CD14-positive monocyte (primary cell): ENCODE results near the gene AHNAK. TPM values are rescaled to one million over a fixed set of nuclear protein-coding genes. Genes with fewer than 3 reads are reported as not detected.

ENCODE experiments used
- DNase-seq, 3 donors: peaks; one replicate each; pipeline ENCODE4 v3.0.0-alpha.2; 2011 to 2022
- H2AFZ ChIP-seq: 2 replicates; pipeline ENCODE4 v1.6.0; 2012; ENCODE audit warnings: mild to moderate bottlenecking, low read depth, low read length, inconsistent platforms; ENCODE audit not compliant: insufficient read depth, poor library complexity, severe bottlenecking
- H3K27ac ChIP-seq, 2 donors: 1 replicate in 1 of 2; 2 replicates in 1 of 2; pipeline ENCODE4 v1.5.1; 2012 to 2013; ENCODE audit warnings: low read length in 2 of 2, control low read depth in 1 of 2, inconsistent platforms in 1 of 2, low read depth in 1 of 2, mild to moderate bottlenecking in 1 of 2
- H3K27me3 ChIP-seq, 2 donors: one replicate each; pipeline versions ENCODE4 v1.6.0 to v1.6.1; 2011 to 2013; ENCODE audit warnings: low read length in 2 of 2; ENCODE audit not compliant: control insufficient read depth in 2 of 2, insufficient read depth in 2 of 2
- H3K36me3 ChIP-seq, 2 donors: replicated peaks in 1 of 2; 1 replicate in 1 of 2; 2 replicates in 1 of 2; pipeline versions ENCODE4 v1.5.1 to v1.6.1; 2012 to 2013; ENCODE audit warnings: low read length in 2 of 2, control low read depth in 1 of 2, inconsistent platforms in 1 of 2, mild to moderate bottlenecking in 1 of 2; ENCODE audit not compliant: insufficient read depth in 2 of 2, control insufficient read depth in 1 of 2
- H3K4me1 ChIP-seq, 2 donors: 1 replicate in 1 of 2; 2 replicates in 1 of 2; pipeline versions ENCODE4 v1.5.1 to v1.6.1; 2012 to 2013; ENCODE audit warnings: low read length in 2 of 2, control low read depth in 1 of 2, inconsistent platforms in 1 of 2, mild to moderate bottlenecking in 1 of 2, moderate library complexity in 1 of 2; ENCODE audit not compliant: insufficient read depth in 2 of 2, control insufficient read depth in 1 of 2
- H3K4me2 ChIP-seq: replicated peaks from 2 replicates; pipeline ENCODE3; 2012; ENCODE audit warnings: low read length, moderate library complexity, mild to moderate bottlenecking; ENCODE audit not compliant: poor library complexity, severe bottlenecking; ENCODE audit errors: extremely low read depth
- H3K4me3 ChIP-seq, 3 experiments: fragments of 200-600 bp in 1 of 3; sonication (generic) in 1 of 3; replicated peaks in 1 of 3; 1 replicate in 2 of 3; 2 replicates in 1 of 3; pipeline ENCODE4 v1.5.1; 2011 to 2013; ENCODE audit warnings: low read length in 3 of 3, mild to moderate bottlenecking in 3 of 3, control low read depth in 2 of 3, low read depth in 2 of 3, inconsistent platforms in 1 of 3, moderate library complexity in 1 of 3
- H3K79me2 ChIP-seq: 2 replicates; pipeline ENCODE4 v1.6.0; 2012; ENCODE audit warnings: mild to moderate bottlenecking, control low read depth, inconsistent platforms, low read length, moderate library complexity; ENCODE audit not compliant: insufficient read depth
- H3K9ac ChIP-seq: 2 replicates; pipeline ENCODE4 v1.6.0; 2017; ENCODE audit warnings: low read length, mild to moderate bottlenecking; ENCODE audit not compliant: insufficient read depth, poor library complexity, severe bottlenecking
- H3K9me3 ChIP-seq, 2 donors: replicated peaks in 1 of 2; 1 replicate in 1 of 2; 2 replicates in 1 of 2; pipeline versions ENCODE4 v1.5.1 to v1.6.1; 2012 to 2013; ENCODE audit warnings: low read length in 2 of 2, control low read depth in 1 of 2; ENCODE audit not compliant: control insufficient read depth in 1 of 2, insufficient read depth in 1 of 2
- H4K20me1 ChIP-seq: 2 replicates; pipeline ENCODE4 v1.6.0; 2012; ENCODE audit warnings: mild to moderate bottlenecking, low read length, control low read depth, moderate library complexity; ENCODE audit not compliant: insufficient read depth
- H3K27ac Mint-ChIP-seq, 7 donors: one replicate each; pipeline ENCODE4 v1.8.0; 2020; ENCODE audit warnings: mild to moderate bottlenecking in 7 of 7, mixed read lengths in 7 of 7, moderate library complexity in 6 of 7, inconsistent platforms in 2 of 7
- H3K27me3 Mint-ChIP-seq, 3 donors: one replicate each; pipeline ENCODE4 v1.8.0; 2021 to 2022; ENCODE audit warnings: low read depth in 3 of 3, mild to moderate bottlenecking in 3 of 3, mixed read lengths in 3 of 3, moderate library complexity in 3 of 3, inconsistent platforms in 1 of 3
- H3K36me3 Mint-ChIP-seq, 2 donors: one replicate each; pipeline ENCODE4 v1.8.0; 2020; ENCODE audit warnings: mixed read lengths in 2 of 2, inconsistent platforms in 1 of 2, mild to moderate bottlenecking in 1 of 2
- H3K4me1 Mint-ChIP-seq: one replicate; pipeline ENCODE4 v1.8.0; 2020; ENCODE audit warnings: mild to moderate bottlenecking, mixed read lengths
- H3K4me3 Mint-ChIP-seq, 2 donors: one replicate each; pipeline ENCODE4 v1.8.0; 2020; ENCODE audit warnings: mild to moderate bottlenecking in 2 of 2, mixed read lengths in 2 of 2, moderate library complexity in 1 of 2
- H3K9me3 Mint-ChIP-seq, 7 donors: one replicate each; pipeline ENCODE4 v1.8.0; 2020 to 2022; ENCODE audit warnings: mixed read lengths in 7 of 7, mild to moderate bottlenecking in 6 of 7, moderate library complexity in 6 of 7, inconsistent platforms in 2 of 7
- WGBS: methylation state at CpG from one replicate; pipeline ENCODE4 v1.1.5; 2013; ENCODE audit warnings: missing lambda C conversion rate; ENCODE audit not compliant: insufficient coverage; 5-methylcytosine and 5-hydroxymethylcytosine counted together
- intact Hi-C, 2 donors: fragments of 100-400 bp; cut with micrococcal nuclease; formaldehyde crosslinking; loops; one replicate each; pipeline versions ENCODE4 v1.15.0 to v1.15.1; 2023
- polyA plus RNA-seq, 3 donors: library from polyadenylated mRNA; depleted of rRNA in 1 of 3; unstranded in 2 of 3; stranded (reverse) in 1 of 3; fragments of 300-500 nt in 2 of 3; fragments of >200 nt in 1 of 3; fragmentation: Illumina TruSeq in 2 of 3; gene quantifications; 1 replicate in 2 of 3; 2 replicates in 1 of 3; pipeline ENCODE4 v1.2.3, GENCODE V29; 2012 to 2021
- TF ChIP-seq, protein P1 (sequence below): fragments of 200-600 bp; IDR thresholded peaks from one replicate; pipeline ENCODE4 v1.8.0; 2022; ENCODE audit warnings: antibody characterized with exemption, mild to moderate bottlenecking

The AHNAK gene
- polyA plus RNA-seq, 3 donors, result 80.0 to 201 (median 103) TPM

- Histone ChIP-seq H3K36me3 (no peaks in the 10 kb centered on the region), H3K4me3 (no peak overlapping the region), H3K4me2 (no peak overlapping the region), H2AFZ (no peak overlapping the region), H3K27ac (peak overlapping the region in 1 of 2 donors; percentile 81), H3K27me3 (no peaks in the 10 kb centered on the region), H3K79me2 (no peaks in the 10 kb centered on the region), H3K4me1 (peaks cover 26 to 55% of the 10 kb centered on the region in 2 donors), H4K20me1 (no peaks in the 10 kb centered on the region), H3K9ac (no peak overlapping the region), H3K9me3 (no peaks in the 10 kb centered on the region)
- TF ChIP-seq, protein P1, sequence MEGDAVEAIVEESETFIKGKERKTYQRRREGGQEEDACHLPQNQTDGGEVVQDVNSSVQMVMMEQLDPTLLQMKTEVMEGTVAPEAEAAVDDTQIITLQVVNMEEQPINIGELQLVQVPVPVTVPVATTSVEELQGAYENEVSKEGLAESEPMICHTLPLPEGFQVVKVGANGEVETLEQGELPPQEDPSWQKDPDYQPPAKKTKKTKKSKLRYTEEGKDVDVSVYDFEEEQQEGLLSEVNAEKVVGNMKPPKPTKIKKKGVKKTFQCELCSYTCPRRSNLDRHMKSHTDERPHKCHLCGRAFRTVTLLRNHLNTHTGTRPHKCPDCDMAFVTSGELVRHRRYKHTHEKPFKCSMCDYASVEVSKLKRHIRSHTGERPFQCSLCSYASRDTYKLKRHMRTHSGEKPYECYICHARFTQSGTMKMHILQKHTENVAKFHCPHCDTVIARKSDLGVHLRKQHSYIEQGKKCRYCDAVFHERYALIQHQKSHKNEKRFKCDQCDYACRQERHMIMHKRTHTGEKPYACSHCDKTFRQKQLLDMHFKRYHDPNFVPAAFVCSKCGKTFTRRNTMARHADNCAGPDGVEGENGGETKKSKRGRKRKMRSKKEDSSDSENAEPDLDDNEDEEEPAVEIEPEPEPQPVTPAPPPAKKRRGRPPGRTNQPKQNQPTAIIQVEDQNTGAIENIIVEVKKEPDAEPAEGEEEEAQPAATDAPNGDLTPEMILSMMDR, result no peak
- Mint-ChIP-seq H3K4me3 (no peak overlapping the region), H3K27me3 (peaks cover 0 to 7% (median 0%) of the 10 kb centered on the region in 3 donors), H3K36me3 (peaks cover 2 to 6% of the 10 kb centered on the region in 2 donors), H3K9me3 (peaks cover 0 to 4% (median 1%) of the 10 kb centered on the region in 7 donors), H3K4me1 (peaks cover 32% of the 10 kb centered on the region), H3K27ac (peak overlapping the region in 2 of 7 donors; percentile 77 to 89)
- no CpG with 5 or more reads among the region's 4 CpGs for WGBS
- no peak for DNase-seq
- intact Hi-C loops, result no loop called here
Observed at GRCh38 chr11:62456630-62457029, 90.0 kb downstream of the AHNAK start.

DNA sequence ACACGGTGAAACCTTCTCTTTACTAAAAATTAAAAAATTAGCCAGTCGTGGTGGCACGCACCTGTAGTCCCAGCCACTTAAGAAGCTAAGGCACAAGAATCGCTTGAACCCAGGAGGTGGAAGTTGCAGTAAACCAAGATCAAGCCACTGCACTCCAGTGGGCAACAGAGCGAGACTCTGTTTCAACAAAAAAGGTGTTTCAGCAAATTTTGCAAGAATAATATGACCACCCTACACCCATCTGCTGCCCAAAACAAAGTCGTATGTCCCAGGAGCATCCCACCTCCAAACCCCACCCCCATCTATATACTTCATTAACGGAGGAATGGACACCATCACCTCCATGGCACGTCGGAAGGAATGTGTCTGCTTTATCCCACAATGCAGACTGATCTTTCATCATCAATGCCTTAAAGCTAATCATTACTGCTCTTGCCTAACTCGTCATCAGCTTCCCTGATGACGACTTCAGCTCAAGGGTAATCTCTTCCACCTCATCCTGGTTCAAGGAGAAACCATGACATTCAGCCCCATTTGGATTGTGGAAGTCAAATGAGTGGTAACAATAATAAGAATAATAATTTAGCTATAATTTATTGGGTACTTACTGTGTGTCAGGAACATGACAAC lies 93.7 kb downstream of the AHNAK start:
- Histone ChIP-seq H2AFZ (no peak overlapping the region), H3K79me2 (no peaks in the 10 kb centered on the region), H3K9ac (no peak overlapping the region), H3K4me1 (peaks cover 7 to 24% of the 10 kb centered on the region in 2 donors), H3K27me3 (no peaks in the 10 kb centered on the region), H3K36me3 (no peaks in the 10 kb centered on the region), H3K4me2 (no peak overlapping the region), H3K9me3 (no peaks in the 10 kb centered on the region), H3K4me3 (no peak overlapping the region), H3K27ac (no peak overlapping the region), H4K20me1 (no peaks in the 10 kb centered on the region)
- TF ChIP-seq, protein P1, result no peak
- H3K36me3 Mint-ChIP-seq, result peaks cover 4 to 12% of the 10 kb centered on the region in 2 donors
- WGBS, result 95% methylated on average over 9 of the region's 11 CpGs
- intact Hi-C loops, result no loop called here
- DNase-seq, result no peak
- peaks cover 0 to 4% (median 0%) of the 10 kb centered on the region in 7 donors for H3K9me3 Mint-ChIP-seq
- no peak overlapping the region for H3K4me3 Mint-ChIP-seq
- H3K4me1 Mint-ChIP-seq, result peaks cover 21% of the 10 kb centered on the region
- peaks cover 0 to 7% (median 0%) of the 10 kb centered on the region in 3 donors for H3K27me3 Mint-ChIP-seq
- peak overlapping the region in 1 of 7 donors; percentile 31 for H3K27ac Mint-ChIP-seq
